ENCODE data around the gene RRAGB. TPM values are rescaled to one million over a fixed set of nuclear protein-coding genes. Genes with fewer than 3 reads are reported as not detected.
"Not testable (repeated sequence)": the region's sequence is repeated elsewhere in the genome, so short reads cannot be mapped to it uniquely, and the experiment has no call there.

Gene RRAGB
- total RNA-seq, 4 donors from 2014 or later: 11.6 to 20.9 (median 12.1) TPM

DNA sequence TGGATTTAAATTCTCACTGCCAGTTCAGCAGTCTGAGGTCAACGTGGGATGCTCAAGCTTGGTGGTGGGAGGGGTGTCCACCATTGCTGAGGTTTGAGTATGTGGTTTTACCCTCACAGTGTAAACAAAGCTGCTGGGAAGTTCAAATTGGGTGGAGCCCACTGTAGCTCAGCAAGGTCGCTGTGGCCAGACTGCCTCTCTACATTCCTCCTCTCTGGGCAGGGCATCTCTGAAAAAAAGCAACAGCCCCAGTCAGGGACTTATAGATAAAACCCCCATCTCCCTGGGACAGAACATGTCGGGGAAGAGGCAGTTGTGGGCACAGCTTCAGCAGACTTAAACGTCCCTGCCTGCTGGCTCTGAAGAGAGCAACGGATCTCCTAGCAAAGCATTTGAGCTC lies 14.9 kb upstream of the RRAGB start:
- DNase-seq (ENCODE audit: low spot score in 2 of 2): no peak
- TF ChIP-seq, protein P1, sequence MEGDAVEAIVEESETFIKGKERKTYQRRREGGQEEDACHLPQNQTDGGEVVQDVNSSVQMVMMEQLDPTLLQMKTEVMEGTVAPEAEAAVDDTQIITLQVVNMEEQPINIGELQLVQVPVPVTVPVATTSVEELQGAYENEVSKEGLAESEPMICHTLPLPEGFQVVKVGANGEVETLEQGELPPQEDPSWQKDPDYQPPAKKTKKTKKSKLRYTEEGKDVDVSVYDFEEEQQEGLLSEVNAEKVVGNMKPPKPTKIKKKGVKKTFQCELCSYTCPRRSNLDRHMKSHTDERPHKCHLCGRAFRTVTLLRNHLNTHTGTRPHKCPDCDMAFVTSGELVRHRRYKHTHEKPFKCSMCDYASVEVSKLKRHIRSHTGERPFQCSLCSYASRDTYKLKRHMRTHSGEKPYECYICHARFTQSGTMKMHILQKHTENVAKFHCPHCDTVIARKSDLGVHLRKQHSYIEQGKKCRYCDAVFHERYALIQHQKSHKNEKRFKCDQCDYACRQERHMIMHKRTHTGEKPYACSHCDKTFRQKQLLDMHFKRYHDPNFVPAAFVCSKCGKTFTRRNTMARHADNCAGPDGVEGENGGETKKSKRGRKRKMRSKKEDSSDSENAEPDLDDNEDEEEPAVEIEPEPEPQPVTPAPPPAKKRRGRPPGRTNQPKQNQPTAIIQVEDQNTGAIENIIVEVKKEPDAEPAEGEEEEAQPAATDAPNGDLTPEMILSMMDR (IDR thresholded peaks at IDR 0.05): no peak
- TF ChIP-seq POLR2A (IDR thresholded peaks at IDR 0.05): no peak
- no peak overlapping the region for H3K4me3 ChIP-seq (ENCODE audit: low read depth, poor library complexity, severe bottlenecking)
- 64% methylated on average over 5 of the region's 5 CpGs; no CpG with 5 or more reads in 1 of the 2 donors for WGBS, 2 donors
- intact Hi-C loops (cut with DNase I; ENCODE audit: low total_unique reads): no loop called here

DNA sequence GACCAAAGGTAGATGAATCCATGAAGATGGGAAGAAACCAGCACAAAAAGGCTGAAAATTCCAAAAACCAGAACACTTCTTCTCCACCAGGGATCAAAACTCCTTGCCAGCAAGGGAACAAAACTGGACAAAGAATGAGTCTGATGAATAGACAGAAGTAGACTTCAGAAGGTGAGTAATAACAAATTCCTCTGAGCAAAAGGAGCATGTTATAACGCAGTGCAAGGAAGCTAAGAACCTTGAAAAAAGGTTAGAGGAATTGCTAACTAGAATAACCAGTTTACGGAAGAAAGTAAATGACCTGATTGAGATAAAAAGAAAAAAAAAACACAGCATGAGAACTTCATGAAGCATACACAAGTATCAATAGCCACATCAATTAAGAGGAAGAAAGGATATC lies 14.1 kb upstream of the RRAGB start:
- DNase-seq (ENCODE audit: low spot score in 2 of 2); intact Hi-C loops (cut with DNase I; ENCODE audit: low total_unique reads); H3K4me3 ChIP-seq (ENCODE audit: low read depth, poor library complexity, severe bottlenecking): not testable (repeated sequence)
- 47 to 58% methylated on average over 2 of the region's 2 CpGs for WGBS, 2 donors

DNA sequence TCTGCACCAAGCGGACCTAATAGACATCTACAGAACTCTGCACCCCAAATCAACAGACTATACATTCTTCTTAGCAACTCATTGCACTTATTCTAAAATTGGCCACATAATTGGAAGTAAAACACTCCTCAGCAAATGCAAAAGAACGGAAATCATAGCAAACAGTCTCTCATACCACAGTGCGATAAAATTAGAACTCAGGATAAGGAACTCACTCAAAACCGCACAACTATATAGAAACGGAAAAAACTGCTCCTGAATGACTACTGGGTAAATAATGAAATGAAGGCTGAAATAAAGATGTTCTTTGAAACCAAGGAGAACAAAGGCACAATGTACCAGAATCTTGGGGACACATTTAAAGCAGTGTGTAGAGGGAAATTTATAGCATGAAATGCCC lies 12.5 kb upstream of the RRAGB start:
- H3K4me3 ChIP-seq (ENCODE audit: low read depth, poor library complexity, severe bottlenecking); intact Hi-C loops (cut with DNase I; ENCODE audit: low total_unique reads); DNase-seq (ENCODE audit: low spot score in 2 of 2): not testable (repeated sequence)
- 55 to 76% methylated on average over 5 of the region's 5 CpGs for WGBS, 2 donors

DNA sequence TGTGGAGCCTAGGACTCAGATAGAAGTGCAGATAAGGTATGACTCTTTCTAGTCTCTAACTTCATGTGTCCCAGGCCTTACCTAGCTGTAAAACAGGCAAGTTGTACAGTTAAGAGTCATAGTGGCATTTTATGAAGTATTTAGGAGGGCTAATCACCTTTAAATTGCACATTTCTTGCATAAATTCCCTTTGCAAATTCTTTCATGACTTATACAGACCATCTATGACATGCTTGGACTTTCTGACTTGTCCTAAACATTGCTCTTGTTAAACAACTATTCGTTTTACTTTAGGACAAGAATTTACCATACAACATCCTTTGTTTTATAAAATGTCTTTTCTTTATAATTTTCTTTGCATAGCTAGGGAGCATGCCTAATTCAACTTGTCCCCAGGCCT lies 7.8 kb upstream of the RRAGB start:
- intact Hi-C loops (cut with DNase I; ENCODE audit: low total_unique reads): no loop called here
- TF ChIP-seq, protein P1 (IDR thresholded peaks at IDR 0.05): no peak
- no peak overlapping the region for H3K4me3 ChIP-seq (ENCODE audit: low read depth, poor library complexity, severe bottlenecking)
- 39 to 52% methylated on average over 1 of the region's 1 CpG for WGBS, 2 donors
- DNase-seq (ENCODE audit: low spot score in 2 of 2): no peak

DNA sequence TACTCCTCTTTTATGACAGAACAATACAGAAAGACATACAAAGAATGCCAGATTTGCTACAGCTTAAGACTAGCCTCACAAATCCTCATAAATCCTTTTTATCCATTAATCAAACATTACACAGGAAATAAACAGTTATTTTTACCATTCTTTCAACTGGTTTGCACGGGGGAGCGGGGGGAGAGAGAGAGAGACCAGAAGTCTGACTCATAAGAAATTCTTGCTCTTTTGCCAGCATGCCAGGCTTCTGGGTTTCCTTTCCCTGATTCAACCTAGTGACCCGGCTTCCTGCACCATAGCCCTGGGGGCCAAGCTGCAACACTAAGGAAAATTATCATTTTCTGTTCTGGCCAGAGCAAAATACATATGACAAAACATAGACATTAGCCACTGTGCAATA lies 6.8 kb upstream of the RRAGB start:
- H3K4me3 ChIP-seq (ENCODE audit: low read depth, poor library complexity, severe bottlenecking): no peak overlapping the region
- intact Hi-C loops (cut with DNase I; ENCODE audit: low total_unique reads): no loop called here
- no peak for DNase-seq (ENCODE audit: low spot score in 2 of 2)
- WGBS, 2 donors: 21 to 32% methylated on average over 3 of the region's 3 CpGs
- TF ChIP-seq, protein P1 (IDR thresholded peaks at IDR 0.05): no peak

DNA sequence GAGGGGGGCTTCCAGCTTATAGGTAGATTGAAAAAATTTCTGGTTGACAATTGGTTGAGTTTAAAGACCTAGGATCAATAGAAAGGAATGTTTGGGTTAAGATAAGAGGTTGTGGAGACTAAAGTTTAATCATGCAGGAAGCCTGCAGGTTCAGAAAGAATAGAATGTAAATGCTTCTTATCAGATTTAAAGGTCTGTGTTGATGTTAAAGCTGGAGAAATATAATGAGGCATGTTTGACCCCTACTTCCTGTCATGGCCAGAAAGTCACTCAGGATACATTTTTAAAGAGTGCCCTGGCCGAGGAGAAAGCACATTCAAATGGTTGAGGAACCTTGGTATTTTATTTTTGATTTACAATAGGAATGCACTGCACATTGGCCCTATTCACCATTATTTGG lies 3.9 kb upstream of the RRAGB start:
- intact Hi-C loops (cut with DNase I; ENCODE audit: low total_unique reads): no loop called here
- TF ChIP-seq POLR2A (IDR thresholded peaks at IDR 0.05): no peak
- TF ChIP-seq, protein P1 (IDR thresholded peaks at IDR 0.05): no peak
- 44 to 46% methylated on average over 1 of the region's 1 CpG for WGBS, 2 donors
- no peak overlapping the region for H3K4me3 ChIP-seq (ENCODE audit: low read depth, poor library complexity, severe bottlenecking)
- DNase-seq (ENCODE audit: low spot score in 2 of 2): no peak

DNA sequence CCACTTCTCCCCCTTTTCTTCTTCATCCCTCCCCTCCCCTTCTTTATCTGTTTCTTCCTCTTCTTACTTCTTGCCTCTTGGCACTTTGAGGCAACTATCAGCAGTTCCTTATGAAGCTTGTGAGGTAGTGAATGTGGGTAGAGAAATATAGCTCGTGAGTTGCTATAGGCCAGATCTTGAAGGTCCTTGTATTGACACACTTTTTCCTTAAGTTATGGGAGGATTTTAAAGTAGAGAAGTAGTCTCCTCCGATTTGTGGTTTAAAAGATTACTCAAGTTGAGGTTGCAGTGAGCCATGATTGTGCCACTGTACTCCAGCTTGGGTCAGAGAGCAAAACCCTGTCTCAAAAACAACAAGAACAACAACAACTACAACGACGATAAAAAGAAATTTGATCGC lies 3.4 kb upstream of the RRAGB start:
- intact Hi-C loops (cut with DNase I; ENCODE audit: low total_unique reads): no loop called here
- no peak for DNase-seq (ENCODE audit: low spot score in 2 of 2)
- WGBS, 2 donors: 81 to 83% methylated on average over 5 of the region's 5 CpGs
- TF ChIP-seq POLR2A (IDR thresholded peaks at IDR 0.05): no peak
- TF ChIP-seq, protein P1 (IDR thresholded peaks at IDR 0.05): no peak
- H3K4me3 ChIP-seq (ENCODE audit: low read depth, poor library complexity, severe bottlenecking): no peak overlapping the region

Data from lower leg skin (tissue), 4 donors.